ENCODE results near the gene NCOR1. TPM values are rescaled to one million over a fixed set of nuclear protein-coding genes. Genes with fewer than 3 reads are reported as not detected.

Gene NCOR1
- total and polyA plus RNA-seq, 2 of the 8 experiments (the other 6 are each of a cell fraction or from before 2014, with no cell fraction given) = 65.4 to 142 TPM

- Histone ChIP-seq H2AK5ac (ENCODE audit: low read depth, low read length) (no peak overlapping the region), H3K27me3 (replicated peaks in 1 of 4; ENCODE audit: control insufficient read depth in 3 of 4, extremely low read depth in 1 of 4, insufficient read depth in 3 of 4, low read length in 3 of 4) (no peaks in the 10 kb centered on the region), H3K4me2 (ENCODE audit: insufficient read depth in 1 of 2, low read depth in 2 of 2, low read length in 2 of 2) (no peak overlapping the region), H3K18ac (ENCODE audit: extremely low read depth, low read length) (no peak overlapping the region), H3K36me3 (ENCODE audit: control insufficient read depth in 2 of 4, insufficient read depth in 4 of 4, low read length in 3 of 4) (peaks cover 0 to 22% (median 10%) of the 10 kb centered on the region in 4 experiments; a peak in 6 of 8 replicates), H3K9me3 (ENCODE audit: insufficient read depth in 2 of 2, low read depth in 1 of 2, low read length in 1 of 2) (no peaks in the 10 kb centered on the region), H3K79me2 (ENCODE audit: control insufficient read depth in 1 of 2, insufficient read depth in 2 of 2, low read length in 2 of 2) (no peaks in the 10 kb centered on the region), H2BK15ac (ENCODE audit: low read length) (no peak overlapping the region), H3K27ac (ENCODE audit: low read depth, low read length) (no peak overlapping the region), H2AFZ (ENCODE audit: low read length) (no peak overlapping the region), H4K20me1 (replicated peaks in 1 of 2; ENCODE audit: control insufficient read depth in 1 of 2, insufficient read depth in 2 of 2, low read length in 2 of 2) (peaks cover 0 to 1% of the 10 kb centered on the region in 2 experiments), H2BK5ac (ENCODE audit: low read depth, low read length) (no peak overlapping the region), H3K4me1 (replicated peaks in 1 of 4; ENCODE audit: control insufficient read depth in 3 of 4, insufficient read depth in 4 of 4, low read length in 3 of 4) (no peaks in the 10 kb centered on the region), H2BK20ac (ENCODE audit: low read length) (no peak overlapping the region), H4K8ac (ENCODE audit: extremely low read depth, insufficient read depth, low read length) (no peak overlapping the region), H3K9ac (replicated peaks in 1 of 4; ENCODE audit: extremely low read depth in 1 of 4, low read depth in 3 of 4, low read length in 3 of 4) (no peak overlapping the region), H3K79me1 (ENCODE audit: low read depth, low read length) (no peaks in the 10 kb centered on the region), H3K56ac (replicated peaks; ENCODE audit: insufficient read length, low read depth, low read length) (no peak overlapping the region), H4K91ac (replicated peaks; ENCODE audit: insufficient read length, low read length) (no peak overlapping the region), H2BK12ac (ENCODE audit: low read depth, low read length) (no peak overlapping the region), H4K5ac (ENCODE audit: insufficient read length, low read depth, low read length) (no peak overlapping the region), H3K4me3 (ENCODE audit: extremely low read depth in 1 of 4, insufficient read depth in 2 of 4, low read depth in 3 of 4, low read length in 4 of 4) (no peak overlapping the region), H3K23ac (ENCODE audit: insufficient read length) (no peak overlapping the region), H2BK120ac (replicated peaks; ENCODE audit: low read depth, low read length) (no peak overlapping the region), H3K14ac (ENCODE audit: insufficient read length) (no peak overlapping the region), H3K4ac (replicated peaks; ENCODE audit: insufficient read length, low read depth, low read length) (no peak overlapping the region), H3K23me2 (ENCODE audit: low read depth, low read length) (no peaks in the 10 kb centered on the region)
- ChIA-PET POLR2A (ENCODE audit: partially characterized antibody) (no interaction called here), CTCF (ENCODE audit: partially characterized antibody) (no interaction called here)
- no peak for FAIRE-seq
- WGBS, 2 experiments (ENCODE audit: extremely low coverage in 1 of 2, insufficient coverage in 1 of 2, insufficient read length in 1 of 2, insufficient replicate concordance in 2 of 2, low coverage in 1 of 2, low lambda C conversion rate in 2 of 2, missing lambda C conversion rate in 1 of 2) = 98% methylated on average over 4 of the region's 4 CpGs; no CpG with 5 or more reads in 1 of the 2 experiments
- DNase-seq (ENCODE audit: low read depth in 1 of 2, low spot score in 2 of 2) = no peak
- TF ChIP-seq MAFK (IDR thresholded peaks at IDR 0.05; ENCODE audit: low read depth, low read length) (no peak), KDM5A (IDR thresholded peaks at IDR 0.05; ENCODE audit: low read length) (no peak), RBBP5 (IDR thresholded peaks at IDR 0.05; ENCODE audit: borderline replicate concordance, low read depth, low read length) (no peak), CEBPB (IDR thresholded peaks at IDR 0.05; ENCODE audit: low read depth, low read length) (no peak), SP4 (IDR thresholded peaks at IDR 0.05; ENCODE audit: low read length) (no peak), BACH1 (IDR thresholded peaks at IDR 0.05; ENCODE audit: low read length) (no peak), POU5F1 (IDR thresholded peaks at IDR 0.05; ENCODE audit: low read depth, low read length) (no peak), TBP (IDR thresholded peaks at IDR 0.05; ENCODE audit: low read depth, low read length) (no peak), RAD21 (IDR thresholded peaks at IDR 0.05 in 1 of 2, conservative IDR thresholded peaks at IDR 0.05 in 1 of 2; ENCODE audit: low read depth in 2 of 2, low read length in 2 of 2) (no peak), TAF1 (IDR thresholded peaks at IDR 0.05; ENCODE audit: low read depth, low read length) (no peak), JUN (IDR thresholded peaks at IDR 0.05; ENCODE audit: low read depth, low read length) (no peak), BRCA1 (IDR thresholded peaks at IDR 0.05; ENCODE audit: low read depth, low read length) (no peak), ZNF274 (IDR thresholded peaks at IDR 0.05; ENCODE audit: borderline replicate concordance, extremely low read depth, low read length) (no peak), GTF2F1 (IDR thresholded peaks at IDR 0.05; ENCODE audit: borderline replicate concordance, low read depth, low read length) (no peak), HDAC2 (IDR thresholded peaks at IDR 0.05; ENCODE audit: borderline replicate concordance in 1 of 2, low read depth in 2 of 2, low read length in 2 of 2) (no peak), MAX (IDR thresholded peaks at IDR 0.05) (no peak)
These were observed 106.5 kb downstream of the NCOR1 start for GRCh38 chr17:16108871-16109270.
